ENCODE measurements around the gene PSG1.
"Not testable (repeated sequence)": the region's sequence is repeated elsewhere in the genome, so short reads cannot be mapped to it uniquely, and the experiment has no call there.

The PSG1 gene

DNA sequence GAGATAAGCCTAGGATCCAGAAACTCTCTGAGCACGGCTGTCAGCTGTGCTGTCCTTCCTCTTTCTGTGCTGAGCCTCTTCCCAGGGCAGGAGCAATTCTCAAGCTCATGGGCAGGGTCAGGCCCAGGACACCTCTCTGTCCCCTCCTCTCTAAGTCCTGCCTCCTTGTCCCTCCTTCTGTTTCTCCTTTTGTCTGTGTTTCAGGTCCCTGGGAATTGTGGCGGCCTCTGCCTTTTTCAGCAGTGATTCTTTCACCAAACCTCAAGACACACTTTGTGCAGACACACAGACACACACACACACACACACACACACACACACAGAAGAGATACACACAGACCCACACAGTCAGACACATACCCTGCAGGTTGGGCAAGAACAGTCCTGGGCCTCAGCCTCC is at the start of gene PSG1:
Gene PSG1 (minus strand): TSS at position 101 of the 400 bp plus-strand sequence. CDS start 132 bp downstream, outside the sequence.
- DNase-seq (ENCODE audit: low spot score): no peak

DNA sequence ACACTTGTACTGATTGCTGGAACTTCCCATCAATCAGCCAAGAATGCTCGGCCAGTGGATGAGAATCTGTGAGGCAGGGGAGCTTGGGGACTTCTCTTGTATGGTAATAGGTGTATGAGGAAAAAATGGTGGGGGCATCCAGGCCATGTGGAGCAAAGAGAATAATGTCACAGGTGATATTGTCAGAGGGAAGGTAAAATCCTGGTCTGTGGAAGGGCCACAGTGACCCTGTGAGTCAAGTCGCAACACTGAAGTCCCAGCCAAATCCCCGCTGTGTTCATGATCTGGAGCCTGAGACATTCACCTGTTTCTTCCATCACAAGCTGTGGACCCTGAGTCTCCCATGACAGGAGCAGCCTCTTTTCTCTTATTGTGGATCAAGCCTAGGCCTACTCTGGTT is 49.4 kb upstream of the PSG1 start:
- DNase-seq (ENCODE audit: low spot score): no peak

DNA sequence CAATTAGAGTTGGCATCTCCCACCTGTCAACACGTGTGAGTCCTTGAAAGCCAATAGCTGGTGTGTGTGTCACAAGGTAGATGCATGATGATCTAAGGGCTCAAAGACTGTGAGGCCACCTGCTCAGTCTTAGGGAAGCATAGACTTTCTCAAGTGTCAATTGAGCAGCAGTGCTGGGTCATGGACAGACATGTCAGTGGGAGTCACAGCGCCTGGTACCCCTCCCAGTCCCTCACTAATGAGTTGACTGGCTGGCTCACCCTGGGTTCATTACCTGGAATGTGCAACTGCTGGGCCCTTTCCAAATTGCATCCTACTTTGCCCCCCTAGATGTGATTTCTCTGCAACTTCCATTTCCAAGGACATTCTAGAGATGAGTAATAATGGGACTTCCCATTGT is 47.3 kb upstream of the PSG1 start:
- no peak for DNase-seq (ENCODE audit: low spot score)

DNA sequence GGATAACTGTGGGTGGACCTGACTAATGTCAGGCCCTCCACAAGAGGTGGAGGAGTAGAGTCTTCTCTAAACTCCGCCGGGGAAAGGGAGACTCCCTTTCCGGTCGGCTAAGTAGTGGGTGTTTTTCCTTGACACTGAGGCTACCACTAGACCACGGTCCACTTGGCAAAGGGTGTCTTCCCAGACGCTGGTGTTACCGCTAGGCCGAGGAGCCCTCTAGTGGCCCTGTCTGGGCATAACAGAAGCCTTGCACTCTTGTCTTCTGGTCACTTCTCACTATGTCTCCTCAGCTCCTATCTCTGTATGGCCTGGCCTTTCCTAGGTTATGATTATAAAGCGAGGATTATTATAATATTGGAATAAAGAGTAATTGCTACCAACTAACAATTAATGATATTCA is 43.6 kb upstream of the PSG1 start:
- DNase-seq (ENCODE audit: low spot score): peak; percentile 58

DNA sequence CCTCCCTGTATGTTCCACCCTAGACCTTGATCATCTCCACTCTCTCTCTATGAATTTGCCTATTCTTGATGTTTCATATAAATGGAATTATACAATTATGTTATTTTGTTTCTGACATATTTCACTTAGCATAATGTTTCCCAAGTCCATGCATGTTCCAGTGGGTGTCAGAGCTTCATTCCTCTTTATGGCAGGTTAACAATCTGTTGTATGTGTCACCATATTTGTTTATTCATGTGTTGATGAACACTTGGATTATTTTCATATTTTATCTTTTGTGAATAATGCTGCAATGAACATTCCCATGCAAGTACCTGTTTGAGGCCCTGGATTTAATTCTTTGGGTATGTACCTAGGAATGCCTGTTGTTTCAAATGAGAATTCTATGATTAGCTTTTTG is 41.5 kb upstream of the PSG1 start:
- not testable (repeated sequence) for DNase-seq (ENCODE audit: low spot score)

DNA sequence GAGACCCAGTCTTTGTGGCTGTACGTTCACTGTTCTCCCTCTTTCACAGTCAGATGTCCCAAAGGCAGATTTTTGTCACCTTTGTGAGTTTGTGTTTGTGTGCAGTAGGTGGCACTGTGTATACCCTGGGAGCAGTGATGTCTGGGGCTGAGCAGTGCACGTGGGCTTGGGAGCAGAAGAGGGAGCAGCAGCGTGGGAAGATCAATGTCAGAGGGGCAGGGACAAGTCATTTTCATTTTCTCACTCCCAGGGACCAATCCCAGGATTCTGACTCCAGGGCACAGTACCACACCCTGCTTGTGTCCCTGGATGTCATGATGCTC is 40.2 kb upstream of the PSG1 start:
- peak; percentile 7 for DNase-seq (ENCODE audit: low spot score)

DNA sequence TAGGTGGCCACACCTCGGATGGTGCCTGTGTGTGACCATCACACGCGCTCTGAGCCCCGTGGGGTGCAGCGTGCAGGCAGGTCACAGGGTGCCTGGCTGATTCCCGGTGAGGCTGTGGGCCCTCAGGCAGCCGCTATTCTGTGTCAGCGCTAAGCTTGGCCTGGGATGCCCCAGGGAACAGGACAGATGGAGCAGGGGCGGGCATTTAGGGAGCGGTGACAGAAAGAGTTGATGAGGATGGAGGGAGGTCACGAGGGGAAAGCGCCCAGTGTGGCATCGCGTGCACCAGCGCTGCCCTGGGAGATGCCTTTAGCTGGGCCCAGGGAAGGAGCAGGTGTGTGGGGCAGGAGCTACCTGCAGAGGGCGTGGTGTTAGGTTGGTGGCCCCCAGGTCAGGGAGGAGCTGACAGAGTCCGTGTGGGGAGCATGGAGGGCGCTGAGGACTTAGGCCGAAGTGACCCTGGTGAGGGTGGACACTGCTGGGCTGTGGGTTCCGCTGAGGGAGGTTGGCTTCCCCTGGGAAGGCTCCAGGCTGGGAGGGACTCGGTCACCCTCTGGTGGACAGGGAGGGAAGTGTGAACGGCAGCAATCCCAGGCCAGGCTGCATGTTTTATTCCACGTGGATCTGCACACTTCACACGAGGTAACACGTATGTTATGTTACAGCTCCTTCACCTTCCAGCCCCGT is 39.7 kb upstream of the PSG1 start:
- DNase-seq (ENCODE audit: low spot score): not testable (repeated sequence)

DNA sequence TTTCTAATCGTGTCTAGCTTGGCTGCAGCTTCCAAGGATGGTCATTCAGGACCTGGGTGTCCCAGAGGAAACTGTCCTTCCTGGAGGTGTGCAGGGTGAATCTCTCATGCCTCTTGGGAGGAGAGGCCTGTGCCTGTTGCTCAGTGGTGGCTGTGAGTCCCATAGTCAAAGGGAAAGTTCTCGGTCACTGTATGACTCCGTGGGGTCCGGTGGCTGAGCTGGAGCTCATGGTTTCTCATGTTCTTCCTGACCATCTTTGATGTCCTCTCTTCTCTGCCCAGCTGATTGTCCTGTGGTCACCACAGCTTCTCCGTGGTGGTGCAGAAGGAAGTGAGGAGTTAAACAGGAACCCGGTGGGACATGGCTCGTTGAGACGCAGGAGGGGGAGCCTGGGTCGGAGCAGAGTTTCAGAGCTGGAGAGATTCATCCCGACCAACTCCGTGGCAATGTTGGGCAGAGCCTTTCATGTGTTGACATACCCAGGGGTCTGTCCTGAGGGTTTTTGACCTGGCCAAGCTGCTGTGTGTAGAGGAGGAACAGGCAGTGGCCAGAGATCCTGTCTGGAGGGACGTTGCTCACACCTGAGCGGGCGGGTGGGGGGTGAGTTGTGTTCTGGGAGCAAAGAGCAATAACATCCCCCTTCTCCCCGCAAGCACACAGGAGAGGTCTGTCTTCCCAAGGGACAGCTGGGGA is 39.0 kb upstream of the PSG1 start:
- DNase-seq (ENCODE audit: low spot score): not testable (repeated sequence)

DNA sequence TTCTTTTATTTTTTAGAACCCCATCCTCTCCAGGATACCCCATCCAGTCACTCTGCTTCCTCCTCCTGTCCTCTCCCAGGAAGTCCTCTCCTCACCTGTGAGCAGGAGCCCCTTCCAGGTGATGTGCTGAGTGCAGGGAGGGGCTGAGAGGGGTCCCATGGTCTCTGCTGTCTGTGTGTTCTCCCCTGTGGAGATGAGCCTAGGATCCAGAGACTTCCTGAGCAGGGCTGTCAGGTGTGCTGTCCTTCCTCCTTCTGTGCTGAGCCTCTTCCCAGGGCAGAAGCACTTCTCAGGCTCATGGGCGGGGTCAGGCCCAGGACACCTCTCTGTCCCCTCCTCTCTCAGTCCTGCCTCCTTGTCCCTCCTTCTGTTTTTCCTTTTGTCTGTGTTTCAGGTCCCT is 38.1 kb upstream of the PSG1 start, which contains the start of gene PSG6:
Gene PSG6 (minus strand): TSS at position 261 of the 400 bp plus-strand sequence. CDS start 102 bp downstream, at position 159.
- DNase-seq (ENCODE audit: low spot score): not testable (repeated sequence)

DNA sequence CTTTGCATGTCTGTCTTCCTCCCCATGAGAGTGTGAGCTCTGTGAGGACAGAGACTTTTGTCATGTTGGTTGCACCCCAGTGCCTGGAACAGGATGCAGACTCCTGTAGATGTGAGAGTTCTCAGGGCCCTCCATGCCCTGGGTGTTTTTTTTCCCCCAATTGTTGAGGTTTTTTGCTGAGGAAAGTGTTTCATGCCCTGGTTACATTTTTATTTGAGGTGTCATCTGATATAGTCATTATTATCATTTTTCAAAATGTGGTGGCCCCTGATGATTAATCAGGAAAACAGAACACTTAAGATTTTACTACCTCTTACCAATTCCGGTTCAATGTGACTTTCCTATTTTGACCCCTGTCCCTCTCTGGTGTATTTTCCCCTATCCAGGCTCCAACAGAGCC is 37.4 kb upstream of the PSG1 start:
- DNase-seq (ENCODE audit: low spot score): not testable (repeated sequence)

DNA sequence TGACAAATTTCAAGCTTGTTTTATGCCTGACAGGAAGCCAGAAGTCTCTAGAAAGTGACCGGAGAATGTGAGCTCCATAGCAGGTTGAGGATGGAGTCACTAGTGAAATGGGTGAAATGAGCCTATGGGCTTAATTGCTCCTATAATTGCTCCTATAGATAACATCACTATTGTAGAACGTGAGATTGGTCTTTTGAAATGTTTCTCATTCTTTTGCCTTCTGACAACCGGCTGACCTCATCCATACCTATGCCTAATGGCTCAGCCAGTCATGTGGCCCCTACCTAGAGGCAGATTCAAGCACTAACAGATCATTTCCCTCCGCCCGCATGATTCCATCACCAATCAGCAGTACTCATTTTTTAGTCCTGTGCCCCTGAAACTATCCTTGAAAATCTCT is 34.0 kb upstream of the PSG1 start:
- DNase-seq (ENCODE audit: low spot score): not testable (repeated sequence)

DNA sequence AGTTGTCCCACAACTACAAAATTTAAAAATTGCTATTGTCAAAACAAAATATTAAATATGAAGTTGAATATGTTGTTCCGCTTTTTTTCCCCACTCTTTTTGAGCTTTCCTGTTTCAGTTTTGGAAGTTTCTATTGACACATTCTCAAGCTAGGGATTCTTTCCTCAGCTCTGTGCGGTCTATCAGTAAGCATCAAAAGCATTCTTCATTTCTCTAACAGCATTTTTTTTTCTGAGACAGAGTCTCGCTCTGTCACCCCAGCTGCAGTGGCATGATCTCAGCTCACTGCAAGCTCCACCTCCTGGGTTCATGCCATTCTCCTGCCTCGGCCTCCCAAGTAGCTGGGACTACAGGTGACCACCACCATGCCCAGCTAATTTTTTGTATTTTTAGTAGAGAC is 33.4 kb upstream of the PSG1 start:
- not testable (repeated sequence) for DNase-seq (ENCODE audit: low spot score)

DNA sequence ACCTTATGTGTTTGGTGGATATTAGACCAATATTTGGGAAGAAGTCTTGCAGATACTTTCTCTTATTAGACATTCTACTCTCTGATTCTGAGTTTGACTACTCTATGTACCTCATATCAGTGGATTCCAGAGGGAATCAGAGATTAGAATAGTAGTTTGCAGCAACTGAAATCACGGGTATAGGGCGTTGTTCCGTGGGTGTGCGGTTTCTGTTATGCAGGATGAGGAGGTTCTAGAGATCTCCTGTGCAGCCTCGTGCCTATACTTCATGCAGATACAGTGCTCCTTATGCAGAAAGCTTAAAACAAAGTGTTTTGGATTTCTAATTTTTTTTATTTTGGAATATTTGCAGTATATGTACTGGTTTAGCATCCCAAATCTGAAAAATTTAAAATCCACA is 32.2 kb upstream of the PSG1 start:
- DNase-seq (ENCODE audit: low spot score): not testable (repeated sequence)

DNA sequence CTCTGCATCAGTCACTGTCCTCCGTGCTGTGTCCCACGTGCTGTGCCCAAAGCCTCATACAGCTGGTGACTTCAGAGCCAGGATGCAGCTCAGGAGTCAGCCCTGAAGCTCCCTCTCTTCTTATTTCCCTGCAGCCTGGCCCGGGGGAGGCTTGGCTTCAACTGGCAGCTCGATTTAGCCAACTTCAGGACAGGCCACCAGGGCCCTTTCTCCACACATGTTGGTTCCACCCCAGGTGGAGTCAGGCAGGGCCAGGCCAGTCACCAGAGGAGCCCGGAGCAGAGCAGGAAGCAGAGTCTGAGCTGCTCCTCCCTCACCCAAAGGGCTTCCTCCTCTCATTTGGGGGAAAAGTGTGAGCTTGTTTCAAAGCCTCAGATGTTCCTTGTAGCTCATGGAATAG is 26.6 kb upstream of the PSG1 start:
- DNase-seq (ENCODE audit: low spot score): not testable (repeated sequence)

DNA sequence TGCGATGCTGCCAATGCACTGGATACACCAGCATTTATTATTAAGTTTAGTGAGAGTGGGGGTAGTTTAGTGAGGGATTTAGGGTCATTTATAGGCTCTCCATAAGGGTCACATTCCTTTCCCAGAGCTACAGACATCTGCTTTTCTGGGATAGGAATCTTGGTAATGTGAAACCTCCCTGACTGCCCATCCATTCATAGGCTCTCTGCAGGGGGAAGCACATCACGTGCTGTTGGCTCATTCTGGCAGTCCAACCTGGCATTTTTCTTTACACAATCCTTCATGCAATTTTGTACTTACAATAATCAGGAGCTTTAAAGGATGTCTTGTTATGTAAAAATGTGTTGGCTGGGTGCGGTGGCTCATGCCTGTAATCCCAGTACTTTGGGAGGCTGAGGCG is 21.0 kb upstream of the PSG1 start:
- not testable (repeated sequence) for DNase-seq (ENCODE audit: low spot score)

DNA sequence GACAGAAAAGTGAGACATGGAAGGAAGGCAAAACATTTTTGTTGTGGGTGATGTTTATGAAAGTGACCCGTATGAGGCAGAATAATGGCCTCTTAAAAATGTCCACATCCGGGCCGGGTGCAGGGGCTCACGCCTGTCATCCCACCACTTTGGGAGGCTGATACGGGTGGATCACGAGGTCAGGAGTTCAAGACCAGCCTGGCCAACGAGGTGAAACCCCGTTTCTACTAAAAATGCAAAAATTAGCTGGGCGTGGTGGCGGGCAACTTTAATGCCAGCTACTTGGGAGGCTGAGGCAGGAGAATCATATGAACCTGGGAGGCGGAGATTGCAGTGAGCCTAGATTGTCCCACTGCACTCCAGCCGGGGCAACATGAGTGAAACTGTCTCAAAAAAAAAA is 20.2 kb upstream of the PSG1 start:
- DNase-seq (ENCODE audit: low spot score): not testable (repeated sequence)

DNA sequence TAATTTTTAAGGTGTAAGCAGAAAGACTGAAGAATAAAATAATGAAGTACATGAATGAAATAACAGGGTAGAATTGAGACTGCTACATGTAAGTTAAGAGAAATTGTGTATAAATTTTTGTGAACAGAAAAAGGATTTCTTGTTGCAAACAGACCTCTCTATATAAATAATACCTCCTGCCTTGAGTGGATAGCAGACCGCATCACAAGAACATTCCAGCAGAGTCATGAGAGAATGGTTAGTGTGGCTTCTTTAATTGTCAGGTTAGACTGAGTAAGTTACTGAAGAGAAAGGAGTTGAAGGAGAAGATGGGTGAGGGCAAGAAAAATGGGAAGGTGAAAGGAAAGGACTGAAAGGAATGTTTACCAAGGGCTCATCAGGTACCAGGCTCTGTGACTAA is 19.6 kb upstream of the PSG1 start:
- not testable (repeated sequence) for DNase-seq (ENCODE audit: low spot score)

DNA sequence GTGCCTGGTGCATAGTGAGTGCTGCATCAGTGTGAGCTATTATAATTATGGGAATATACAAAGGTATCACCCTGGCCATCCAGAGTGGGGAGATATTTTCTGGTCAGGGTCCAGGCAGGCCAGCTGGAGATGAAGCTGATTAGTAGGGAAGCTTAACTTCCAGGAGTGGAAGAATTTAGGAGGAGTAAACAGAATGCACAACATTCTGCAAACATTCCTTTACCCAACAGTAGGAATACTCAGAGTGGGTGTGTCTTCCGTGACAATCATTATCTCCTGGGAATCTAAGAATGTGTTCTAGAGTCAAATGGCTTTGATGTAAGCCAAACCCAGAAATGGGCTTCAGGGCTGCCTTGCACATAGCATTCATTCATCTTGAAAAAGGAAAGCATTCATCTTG is 19.1 kb upstream of the PSG1 start:
- not testable (repeated sequence) for DNase-seq (ENCODE audit: low spot score)

DNA sequence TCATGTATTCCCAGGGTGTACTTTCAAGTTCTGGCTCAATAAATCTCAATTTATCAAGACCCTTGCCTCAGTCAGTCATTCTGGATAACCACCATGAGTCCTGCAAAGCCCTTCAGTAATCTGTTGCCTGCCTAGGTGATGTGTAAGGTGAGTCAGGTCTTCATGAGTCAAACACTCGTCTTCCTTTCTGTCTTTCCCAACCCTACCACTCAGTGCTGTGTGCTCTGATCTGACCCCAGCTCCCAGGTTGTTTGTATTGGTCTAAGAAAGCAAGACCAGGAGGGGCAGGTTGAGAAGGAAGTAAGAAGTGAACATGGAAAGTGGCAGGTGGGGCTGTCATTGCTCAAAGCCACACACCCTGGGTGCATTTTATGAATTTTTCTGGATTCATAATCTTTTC is 18.2 kb upstream of the PSG1 start:
- not testable (repeated sequence) for DNase-seq (ENCODE audit: low spot score)

DNA sequence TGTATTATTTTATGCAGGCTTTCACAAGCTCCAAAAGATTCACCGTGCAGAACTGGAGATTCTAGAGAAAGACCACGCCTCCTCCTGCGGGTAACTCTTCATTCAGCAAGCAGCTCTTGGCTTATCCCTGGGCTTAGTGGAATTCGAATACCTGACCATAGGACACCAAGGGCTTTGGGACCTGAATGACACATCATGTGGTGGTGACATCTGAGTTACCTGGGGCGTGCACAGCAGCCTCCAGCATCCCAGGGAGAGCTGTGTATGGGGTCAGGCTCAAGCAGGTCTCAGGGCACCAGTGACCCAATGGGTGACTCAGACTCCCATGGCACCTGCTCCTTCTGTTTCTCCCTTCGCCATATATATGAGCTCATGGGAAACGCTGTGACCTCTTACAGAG is 10.9 kb upstream of the PSG1 start:
- DNase-seq (ENCODE audit: low spot score): not testable (repeated sequence)

DNA sequence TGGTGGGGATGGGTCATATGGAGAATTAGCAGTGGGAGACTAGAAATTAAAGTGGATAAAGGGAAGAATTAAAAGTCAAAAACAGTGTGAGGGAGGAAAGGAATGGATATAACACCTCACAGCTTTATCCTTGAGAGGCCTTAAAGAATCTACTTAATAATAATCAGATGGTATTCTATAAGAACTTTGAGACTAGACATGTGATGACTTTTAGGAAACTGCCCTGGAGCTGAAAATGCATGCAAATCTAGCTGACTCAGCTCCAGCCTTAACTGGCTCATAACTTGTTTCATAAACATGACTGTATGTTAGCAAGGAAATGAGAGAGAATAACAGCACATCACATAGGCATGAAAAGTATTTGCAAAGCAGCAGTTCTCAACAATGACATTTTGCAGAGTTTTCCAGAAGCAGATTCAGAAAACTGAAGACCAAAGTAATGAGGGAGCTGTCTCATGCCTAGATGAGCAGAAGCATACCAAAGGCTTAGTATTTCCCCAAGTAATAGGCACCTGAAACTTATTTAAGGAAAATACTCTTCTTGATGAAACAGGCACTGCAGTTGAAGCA is 8.4 kb upstream of the PSG1 start:
- not testable (repeated sequence) for DNase-seq (ENCODE audit: low spot score)

DNA sequence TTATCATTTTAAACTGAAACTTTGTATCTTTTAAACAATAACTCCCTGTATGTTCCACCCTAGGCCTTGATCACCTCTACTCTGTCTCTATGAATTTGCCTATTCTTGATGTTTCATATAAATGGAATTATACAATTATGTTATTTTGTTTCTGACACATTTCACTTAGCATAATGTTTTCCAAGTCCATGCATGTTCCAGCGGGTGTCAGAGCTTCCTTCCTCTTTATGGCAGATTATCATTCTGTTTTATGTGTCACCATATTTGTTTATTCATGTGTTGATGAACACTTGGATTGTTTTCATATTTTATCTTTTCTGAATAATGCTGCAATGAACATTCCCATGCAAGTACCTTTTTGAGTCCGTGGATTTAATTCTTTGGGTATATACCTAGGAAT is 3.2 kb upstream of the PSG1 start:
- not testable (repeated sequence) for DNase-seq (ENCODE audit: low spot score)

DNA sequence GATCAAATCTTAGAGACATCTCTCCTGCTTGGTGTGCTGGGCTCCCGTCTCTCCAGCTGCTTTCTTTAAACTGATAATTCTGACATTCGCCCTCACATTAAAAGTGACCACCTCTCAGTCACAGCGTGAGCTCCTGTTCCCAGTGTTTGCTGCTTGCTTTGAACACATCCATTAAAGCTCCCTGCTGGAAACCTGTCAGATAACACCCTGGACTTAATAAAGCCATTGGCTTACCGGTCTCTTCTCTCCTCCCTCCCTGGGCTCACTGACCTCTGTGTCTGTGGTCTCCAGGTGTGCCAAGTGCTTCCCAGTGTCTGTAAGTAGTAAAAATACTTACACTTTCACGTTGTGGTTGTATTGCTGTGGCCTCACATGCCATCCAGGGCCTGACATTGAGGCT is 2.5 kb upstream of the PSG1 start:
- not testable (repeated sequence) for DNase-seq (ENCODE audit: low spot score)
